PC-9 (cell line): Measurements from ENCODE around the gene SPEF1. TPM values are rescaled to one million over a fixed set of nuclear protein-coding genes. Genes with fewer than 3 reads are reported as not detected.
A peak's percentile ranks its signal among the peaks of the same experiment; 100 is the strongest.
"Not testable (repeated sequence)": the region's sequence is repeated elsewhere in the genome, so short reads cannot be mapped to it uniquely, and the experiment has no call there.

ENCODE experiments used
- BruUV-seq: library from RNA; stranded (reverse); fragments of 400-500 nt; replicated peaks from 2 replicates; lab custom pipeline; 2021; lab: Mats Ljungman, UMichigan
- CTCF ChIA-PET: fragments of 300-600 bp; sonication (Branson Sonifier 250); formaldehyde crosslinking; loops from one replicate; lab custom pipeline; 2022; ENCODE audit warnings: antibody characterized with exemption; lab: Charles Lee
- POLR2A ChIA-PET: fragments of 300-600 bp; sonication (Branson Sonifier 250); formaldehyde crosslinking; loops from one replicate; lab custom pipeline; 2022; ENCODE audit warnings: antibody characterized with exemption; ENCODE audit not compliant: unreplicated experiment; lab: Charles Lee
- DNase-seq, 2 experiments: peaks; one replicate each; pipeline versions ENCODE4 v3.0.0 to v3.0.0-alpha.2; 2015 to 2022; ENCODE audit warnings: mixed read lengths in 1 of 2
- H2AFZ ChIP-seq: fragments of 200-600 bp; sonication (generic); 2 replicates; pipeline ENCODE4 v1.8.1; 2017; ENCODE audit warnings: antibody characterized with exemption
- H3F3A ChIP-seq: fragments of 200-600 bp; sonication (generic); 2 replicates; pipeline ENCODE4 v1.8.1; 2017; ENCODE audit warnings: antibody characterized with exemption, mild to moderate bottlenecking, low read depth; ENCODE audit not compliant: insufficient read depth
- H3K27ac ChIP-seq: fragments of 200-600 bp; sonication (generic); 2 replicates; pipeline ENCODE4 v1.6.1; 2016; ENCODE audit warnings: mixed run types
- H3K27me3 ChIP-seq: fragments of 200-600 bp; sonication (generic); 2 replicates; pipeline ENCODE4 v1.6.1; 2016; ENCODE audit warnings: low read depth, mixed run types; ENCODE audit not compliant: insufficient read depth
- H3K36me3 ChIP-seq: fragments of 200-600 bp; sonication (generic); 2 replicates; pipeline ENCODE4 v1.6.1; 2016; ENCODE audit warnings: low read depth, mixed run types
- H3K4me1 ChIP-seq: fragments of 200-600 bp; sonication (generic); replicated peaks from 2 replicates; pipeline ENCODE4 v1.6.1; 2016; ENCODE audit warnings: mixed run types; ENCODE audit not compliant: insufficient read depth
- H3K4me2 ChIP-seq: fragments of 200-600 bp; sonication (generic); 2 replicates; pipeline ENCODE4 v1.6.1; 2017; ENCODE audit warnings: mixed run types
- H3K4me3 ChIP-seq: fragments of 200-600 bp; sonication (generic); 2 replicates; pipeline ENCODE4 v1.6.1; 2016; ENCODE audit warnings: mixed run types
- H3K79me2 ChIP-seq: fragments of 200-600 bp; sonication (generic); 2 replicates; pipeline ENCODE4 v1.6.1; 2017; ENCODE audit warnings: low read depth, mixed run types
- H3K9me2 ChIP-seq: fragments of 200-600 bp; sonication (generic); 2 replicates; pipeline ENCODE4 v1.8.1; 2017; ENCODE audit warnings: mild to moderate bottlenecking; ENCODE audit not compliant: insufficient read depth
- H3K9me3 ChIP-seq: fragments of 200-600 bp; sonication (generic); 2 replicates; pipeline ENCODE4 v1.8.1; 2016; ENCODE audit warnings: low read depth; ENCODE audit not compliant: insufficient read depth
- H4K20me1 ChIP-seq: fragments of 200-600 bp; sonication (generic); 2 replicates; pipeline ENCODE4 v1.8.1; 2017; ENCODE audit not compliant: insufficient read depth
- EZH2 ChIP-seq: fragments of 200-600 bp; sonication (generic); IDR thresholded peaks from 2 replicates; pipeline ENCODE4 v1.8.0; 2017; ENCODE audit warnings: antibody characterized with exemption, low read depth
- intact Hi-C: fragments of 100-400 bp; cut with micrococcal nuclease; formaldehyde crosslinking; loops from one replicate; pipeline ENCODE4 v1.10.0; 2022; ENCODE audit not compliant: unreplicated experiment
- total RNA-seq: library from RNA; stranded (reverse); gene quantifications from 2 replicates; pipeline ENCODE4 v1.2.3, GENCODE V29; 2021
- TF ChIP-seq, protein P1 (sequence below): fragments of 200-600 bp; sonication (generic); conservative IDR thresholded peaks from 2 replicates; pipeline ENCODE4 v1.6.1; 2017; ENCODE audit warnings: mixed run types, antibody characterized with exemption, mild to moderate bottlenecking, moderate library complexity

SPEF1 gene
- total RNA-seq, 1 experiment from 2014 or later, result 2.6 TPM

DNA sequence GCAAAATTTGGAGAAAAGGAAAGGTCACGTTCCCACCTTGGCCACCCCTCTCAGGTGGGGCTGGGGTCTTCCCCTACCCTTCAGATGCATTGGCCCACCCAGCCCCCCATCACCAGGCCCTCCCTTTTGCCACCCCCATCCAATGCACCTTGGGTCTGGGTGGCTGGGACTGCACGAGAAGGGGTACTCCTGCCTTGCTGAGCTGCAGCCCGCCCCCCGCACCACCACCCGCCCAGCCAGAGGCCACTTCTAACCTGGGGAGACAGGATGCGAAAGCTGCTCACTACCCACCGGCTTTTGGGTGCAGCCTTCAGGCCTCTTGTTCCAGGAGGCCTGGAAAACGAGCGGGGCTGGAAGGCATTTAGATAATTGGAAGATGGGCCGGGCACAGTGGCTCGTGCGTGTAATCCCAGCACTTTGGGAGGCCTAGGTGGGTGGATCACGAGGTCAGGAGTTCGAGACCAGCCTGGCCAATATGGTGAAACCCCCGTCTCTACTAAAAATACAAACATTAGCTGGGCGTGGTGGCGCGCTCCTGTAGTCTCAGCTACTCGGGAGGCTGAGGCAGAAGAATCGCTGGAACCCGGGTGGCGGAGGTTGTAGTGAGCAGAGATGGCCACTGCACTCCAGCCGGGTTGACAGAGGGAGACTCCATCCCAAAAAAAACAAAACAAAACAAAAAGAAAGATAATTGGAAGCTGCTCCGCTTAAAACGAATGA lies 13.6 kb upstream of the SPEF1 start:
- intact Hi-C loops, result no loop called here
- H3K36me3 ChIP-seq, result no peaks in the 10 kb centered on the region
- H3K4me3 ChIP-seq, result peak overlapping the region; percentile 95; the same call in 1 of the 2 replicates
- H3K27me3 ChIP-seq, result no peaks in the 10 kb centered on the region
- peak overlapping the region; percentile 79; the same call in 1 of the 2 replicates for H3K4me2 ChIP-seq
- TF ChIP-seq EZH2, result no peak
- TF ChIP-seq, protein P1, sequence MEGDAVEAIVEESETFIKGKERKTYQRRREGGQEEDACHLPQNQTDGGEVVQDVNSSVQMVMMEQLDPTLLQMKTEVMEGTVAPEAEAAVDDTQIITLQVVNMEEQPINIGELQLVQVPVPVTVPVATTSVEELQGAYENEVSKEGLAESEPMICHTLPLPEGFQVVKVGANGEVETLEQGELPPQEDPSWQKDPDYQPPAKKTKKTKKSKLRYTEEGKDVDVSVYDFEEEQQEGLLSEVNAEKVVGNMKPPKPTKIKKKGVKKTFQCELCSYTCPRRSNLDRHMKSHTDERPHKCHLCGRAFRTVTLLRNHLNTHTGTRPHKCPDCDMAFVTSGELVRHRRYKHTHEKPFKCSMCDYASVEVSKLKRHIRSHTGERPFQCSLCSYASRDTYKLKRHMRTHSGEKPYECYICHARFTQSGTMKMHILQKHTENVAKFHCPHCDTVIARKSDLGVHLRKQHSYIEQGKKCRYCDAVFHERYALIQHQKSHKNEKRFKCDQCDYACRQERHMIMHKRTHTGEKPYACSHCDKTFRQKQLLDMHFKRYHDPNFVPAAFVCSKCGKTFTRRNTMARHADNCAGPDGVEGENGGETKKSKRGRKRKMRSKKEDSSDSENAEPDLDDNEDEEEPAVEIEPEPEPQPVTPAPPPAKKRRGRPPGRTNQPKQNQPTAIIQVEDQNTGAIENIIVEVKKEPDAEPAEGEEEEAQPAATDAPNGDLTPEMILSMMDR, result no peak
- CTCF ChIA-PET, result no interaction called here
- H3F3A ChIP-seq, result no peaks in the 10 kb centered on the region
- POLR2A ChIA-PET, result interaction anchor here (0.6 kb wide), 1 partner anchor 8 kb away, joined by 5 read pairs; the partner anchor contains the start of gene CENPB
- peak overlapping the region; percentile 92; the same call in 1 of the 2 replicates for H2AFZ ChIP-seq
- H3K4me1 ChIP-seq, result peaks cover 15% of the 10 kb centered on the region
- no peaks in the 10 kb centered on the region for H3K9me3 ChIP-seq
- no TSS peak for BruUV-seq
- no peaks in the 10 kb centered on the region for H3K9me2 ChIP-seq
- no peak for DNase-seq
- H3K79me2 ChIP-seq, result peaks cover 17% of the 10 kb centered on the region
- H3K27ac ChIP-seq, result no peak overlapping the region
- no peaks in the 10 kb centered on the region for H4K20me1 ChIP-seq

DNA sequence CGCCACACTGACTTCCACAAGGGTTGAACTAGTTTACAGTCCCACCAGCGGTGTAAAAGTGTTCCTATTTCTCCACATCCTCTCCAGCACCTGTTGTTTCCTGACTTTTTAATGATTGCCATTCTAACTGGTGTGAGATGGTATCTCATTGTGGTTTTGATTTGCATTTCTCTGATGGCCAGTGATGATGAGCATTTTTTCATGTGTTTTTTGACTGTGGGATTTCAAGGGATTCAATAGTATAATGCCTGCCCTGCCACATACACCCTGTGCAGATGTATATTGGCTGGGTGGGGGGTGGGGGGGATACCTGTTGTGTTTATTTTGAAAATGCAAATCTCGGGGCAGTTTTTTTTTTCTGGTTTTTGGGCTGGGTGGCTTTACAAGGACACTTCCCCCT lies 12.9 kb upstream of the SPEF1 start:
- POLR2A ChIA-PET, DNase-seq, H3K4me3 ChIP-seq, CTCF ChIA-PET, intact Hi-C loops, H3F3A ChIP-seq, H2AFZ ChIP-seq, H3K9me2 ChIP-seq, BruUV-seq, H3K36me3 ChIP-seq, H3K27me3 ChIP-seq, H4K20me1 ChIP-seq, H3K4me2 ChIP-seq, H3K27ac ChIP-seq, H3K9me3 ChIP-seq: not testable (repeated sequence)
- Histone ChIP-seq H3K79me2 (peaks cover 17% of the 10 kb centered on the region), H3K4me1 (peaks cover 15% of the 10 kb centered on the region)

DNA sequence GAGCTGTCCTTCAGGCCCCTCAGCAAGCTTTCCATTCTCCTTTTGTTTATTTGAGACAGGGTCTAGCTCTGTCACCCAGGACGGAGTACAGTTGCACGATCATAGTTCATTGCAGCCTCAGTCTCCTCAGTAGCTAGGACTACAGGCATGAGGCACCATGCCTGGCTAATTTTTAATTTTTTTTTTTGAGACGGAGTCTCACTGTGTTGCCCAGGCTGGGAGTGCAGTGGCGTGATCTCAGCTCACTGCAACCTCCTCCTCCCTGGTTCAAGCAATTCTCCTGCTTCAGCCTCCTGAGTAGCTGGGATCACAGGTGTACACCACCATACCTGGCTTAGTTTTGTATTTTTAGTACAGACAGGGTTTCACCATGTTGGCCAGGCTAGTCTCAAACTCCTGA lies 8.0 kb upstream of the SPEF1 start:
- Histone ChIP-seq H3K4me1 (peaks cover 21% of the 10 kb centered on the region), H3K79me2 (peaks cover 23% of the 10 kb centered on the region), H4K20me1 (peaks cover 14% of the 10 kb centered on the region)
- H2AFZ ChIP-seq, H3K27ac ChIP-seq, H3K27me3 ChIP-seq, H3K4me3 ChIP-seq, DNase-seq, CTCF ChIA-PET, H3K4me2 ChIP-seq, H3F3A ChIP-seq, H3K36me3 ChIP-seq, H3K9me2 ChIP-seq, H3K9me3 ChIP-seq, BruUV-seq: not testable (repeated sequence)
- intact Hi-C loops, result loop anchor here (10.0 kb wide), 2 partner anchors 226 to 316 kb away; partner anchors contain the start of gene RNF24
- POLR2A ChIA-PET, result interaction anchor here (0.6 kb wide), 1 partner anchor 79 kb away, joined by 3 read pairs; no protein-coding TSS in a partner anchor

DNA sequence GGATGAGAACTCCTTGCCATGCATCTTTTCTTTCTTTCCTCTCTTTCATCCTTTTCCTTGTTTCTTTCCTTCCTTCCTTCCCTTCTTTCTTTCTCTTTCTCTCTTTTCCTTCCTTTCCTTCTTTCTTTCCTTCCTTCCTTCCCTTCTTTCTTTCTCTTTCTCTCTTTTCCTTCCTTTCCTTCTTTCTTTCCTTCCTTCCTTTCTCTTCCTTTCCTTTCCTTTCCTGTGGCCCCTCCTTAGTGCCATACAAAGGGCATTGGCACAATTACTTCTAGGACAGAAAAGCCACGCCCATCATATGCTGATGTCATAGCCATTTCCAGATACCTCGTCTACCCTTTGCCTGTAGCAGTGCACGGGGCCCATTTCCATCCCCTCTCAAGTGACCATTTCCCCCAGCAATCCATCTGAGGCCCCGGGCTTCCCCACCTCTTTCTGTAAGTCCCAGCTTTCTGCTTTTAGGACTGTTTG lies 7.5 kb upstream of the SPEF1 start:
- no TSS peak for BruUV-seq
- no peak for DNase-seq
- peaks cover 8% of the 10 kb centered on the region for H3F3A ChIP-seq
- H3K27me3 ChIP-seq, result no peaks in the 10 kb centered on the region
- no peaks in the 10 kb centered on the region for H3K9me3 ChIP-seq
- H2AFZ ChIP-seq, result no peak overlapping the region
- no peaks in the 10 kb centered on the region for H3K36me3 ChIP-seq
- no peak overlapping the region for H3K4me2 ChIP-seq
- intact Hi-C loops, result loop anchor here (10.0 kb wide), 2 partner anchors 226 to 316 kb away; partner anchors contain the start of gene RNF24
- peaks cover 17% of the 10 kb centered on the region for H4K20me1 ChIP-seq
- no peak overlapping the region for H3K27ac ChIP-seq
- CTCF ChIA-PET, result interaction anchor here (0.7 kb wide), 1 partner anchor 196 kb away, joined by 3 read pairs; no protein-coding TSS in a partner anchor
- H3K4me3 ChIP-seq, result no peak overlapping the region
- H3K4me1 ChIP-seq, result peaks cover 24% of the 10 kb centered on the region
- TF ChIP-seq EZH2, result no peak
- TF ChIP-seq, protein P1, result no peak
- no peaks in the 10 kb centered on the region for H3K9me2 ChIP-seq
- POLR2A ChIA-PET, result no interaction called here
- peaks cover 28% of the 10 kb centered on the region for H3K79me2 ChIP-seq
